ENCODE results near the gene CDKAL1. TPM values are rescaled to one million over a fixed set of nuclear protein-coding genes. Genes with fewer than 3 reads are reported as not detected.

CDKAL1 gene
- total and polyA plus RNA-seq, 9 of the 15 experiments (the other 6 are each of a cell fraction or from before 2014, with no cell fraction given), result 11.2 to 36.3 (median 20.1) TPM

- TF ChIP-seq ZNF518B (CRISPR knock-in tag; IDR thresholded peaks at IDR 0.05), result no peak
- no peak for TF ChIP-seq U2AF1 (optimal IDR thresholded peaks at IDR 0.05; ENCODE audit: low read depth, low read length)
- TF ChIP-seq IFI16 (CRISPR knock-in tag; IDR thresholded peaks at IDR 0.05), result no peak
- TF ChIP-seq TEAD4 (IDR thresholded peaks at IDR 0.05; ENCODE audit: low read length), result no peak
- TF ChIP-seq TEAD4 (CRISPR knock-in tag; IDR thresholded peaks at IDR 0.05; ENCODE audit: borderline replicate concordance), result no peak
- TF ChIP-seq RHOXF2B (CRISPR knock-in tag; conservative IDR thresholded peaks at IDR 0.05), result no peak
- no peak for TF ChIP-seq GATA2 (CRISPR knock-in tag; IDR thresholded peaks at IDR 0.05)
- TF ChIP-seq HNRNPL (IDR thresholded peaks at IDR 0.05; ENCODE audit: low read depth, low read length), result no peak
- TF ChIP-seq ADNP (tag; IDR thresholded peaks at IDR 0.05), result no peak
- TF ChIP-seq GABPA (tag; conservative IDR thresholded peaks at IDR 0.05; ENCODE audit: low read depth), result no peak
These were observed 469.7 kb downstream of the CDKAL1 start (continued) for GRCh38 chr6:21003780-21004541.

Measured in K562 (cell line).